Endothelial cell of umbilical vein (primary cell): ENCODE measurements around the gene SESN1. TPM values are rescaled to one million over a fixed set of nuclear protein-coding genes. Genes with fewer than 3 reads are reported as not detected.
"Not testable (repeated sequence)": the region's sequence is repeated elsewhere in the genome, so short reads cannot be mapped to it uniquely, and the experiment has no call there.

ENCODE experiments used
- BruUV-seq: library from RNA; stranded (reverse); fragments of 400-500 nt; replicated peaks from 2 replicates; lab custom pipeline; 2021; lab: Mats Ljungman, UMichigan
- CTCF ChIA-PET: fragments of 300-600, 350-600 bp; sonication (Branson Sonifier 250); formaldehyde crosslinking; loops from one replicate; lab custom pipeline; 2021; ENCODE audit warnings: antibody characterized with exemption, inconsistent platforms; lab: Charles Lee
- POLR2A ChIA-PET: fragments of 300-600, 350-600 bp; sonication (Branson Sonifier 250); formaldehyde crosslinking; loops from one replicate; lab custom pipeline; 2021; ENCODE audit warnings: antibody characterized with exemption, inconsistent platforms; lab: Charles Lee
- DNase-seq: peaks from one replicate; pipeline ENCODE4 v3.0.0-alpha.2; 2011; ENCODE audit warnings: low read depth, low spot score
- FAIRE-seq: peaks from 2 replicates; lab custom pipeline; 2011; peaks lifted over from hg19 to GRCh38; lab: Jason Lieb, UNC
- H2AFZ ChIP-seq: 2 replicates; pipeline ENCODE4 v1.6.0; 2012; ENCODE audit warnings: low read depth, low read length, control low read depth, inconsistent platforms
- H3K27ac ChIP-seq: 2 replicates; pipeline ENCODE4 v1.5.1; 2011; ENCODE audit warnings: low read depth, mild to moderate bottlenecking, control low read depth, low read length, moderate library complexity; ENCODE audit not compliant: insufficient read depth
- H3K27me3 ChIP-seq, 2 experiments: 2 replicates each; pipeline versions ENCODE4 v1.6.0 to v1.6.1; 2011; ENCODE audit warnings: low read length in 2 of 2, mixed read lengths in 1 of 2; ENCODE audit not compliant: control insufficient read depth in 2 of 2, insufficient read depth in 2 of 2
- H3K36me3 ChIP-seq, 2 experiments: 2 replicates in 1 of 2; 3 replicates in 1 of 2; pipeline ENCODE4 v1.5.1; 2011; ENCODE audit warnings: low read length in 2 of 2, mild to moderate bottlenecking in 1 of 2, moderate library complexity in 1 of 2; ENCODE audit not compliant: control insufficient read depth in 2 of 2, insufficient read depth in 2 of 2; ENCODE audit errors: extremely low read depth in 1 of 2
- H3K4me1 ChIP-seq: 3 replicates; pipeline ENCODE4 v1.5.1; 2011; ENCODE audit warnings: mild to moderate bottlenecking, low read length; ENCODE audit not compliant: control insufficient read depth, insufficient read depth; ENCODE audit errors: extremely low read depth
- H3K4me2 ChIP-seq: 2 replicates; pipeline ENCODE4 v1.6.1; 2011; ENCODE audit warnings: low read length, control low read depth, mixed read lengths; ENCODE audit not compliant: insufficient read depth
- H3K4me3 ChIP-seq, 3 experiments: fragments of 200-600 bp in 1 of 3; sonication (generic), shearing (Covaris generic) in 1 of 3; replicated peaks in 1 of 3; 2 replicates each; pipeline ENCODE4 v1.5.1; 2011 to 2016; ENCODE audit warnings: control low read depth in 3 of 3, low read length in 3 of 3, mild to moderate bottlenecking in 2 of 3, inconsistent platforms in 1 of 3, low read depth in 1 of 3, moderate library complexity in 1 of 3; ENCODE audit not compliant: insufficient read depth in 1 of 3
- H3K79me2 ChIP-seq: 2 replicates; pipeline ENCODE4 v1.6.0; 2012; ENCODE audit warnings: low read length, inconsistent platforms; ENCODE audit not compliant: control insufficient read depth, insufficient read depth
- H3K9ac ChIP-seq: replicated peaks from 2 replicates; pipeline ENCODE3; 2011; ENCODE audit warnings: low read length, control low read depth; ENCODE audit not compliant: insufficient read depth; ENCODE audit errors: extremely low read depth
- H3K9me1 ChIP-seq: replicated peaks from 3 replicates; pipeline ENCODE4 v1.6.0; 2011; ENCODE audit warnings: mild to moderate bottlenecking, low read length; ENCODE audit not compliant: control insufficient read depth, insufficient read depth; ENCODE audit errors: extremely low read depth
- H3K9me3 ChIP-seq: replicated peaks from 2 replicates; pipeline ENCODE4 v1.5.1; 2012; ENCODE audit warnings: low read length, inconsistent platforms; ENCODE audit not compliant: control insufficient read depth, insufficient read depth
- H4K20me1 ChIP-seq: replicated peaks from 2 replicates; pipeline ENCODE3; 2011; ENCODE audit warnings: mild to moderate bottlenecking, low read length; ENCODE audit not compliant: control insufficient read depth, insufficient read depth; ENCODE audit errors: extremely low read depth
- GATA2 ChIP-seq: IDR thresholded peaks from 2 replicates; pipeline ENCODE4 v1.7.0; 2011; ENCODE audit warnings: low read depth, mild to moderate bottlenecking, moderate library complexity, mixed read lengths, low read length; ENCODE audit not compliant: insufficient read length, insufficient read depth
- POLR2A ChIP-seq: IDR thresholded peaks from 2 replicates; pipeline ENCODE4 v1.6.1; 2012; ENCODE audit warnings: low read depth, mild to moderate bottlenecking, control low read depth, low read length
- dilution Hi-C: fragments of 300-500 bp; cut with MboI; formaldehyde crosslinking; loops from one replicate; pipeline ENCODE4 v1.15.0; 2019; ENCODE audit warnings: low sequenced_read_pairs; ENCODE audit not compliant: extremely low pct_ligation_motif_present
- intact Hi-C: fragments of 100-400 bp; cut with micrococcal nuclease; formaldehyde crosslinking; loops from one replicate; pipeline ENCODE4 v1.10.0; 2022
- polyA plus RNA-seq, 4 experiments: library from polyadenylated mRNA; depleted of rRNA in 3 of 4; stranded (reverse) in 3 of 4; unstranded in 1 of 4; fragments of >200 nt; gene quantifications; 2 replicates each; pipeline versions ENCODE4 v1.2.1 to v1.2.3, GENCODE V29; 2011 to 2012; ENCODE audit warnings: missing spikeins in 1 of 4
- total RNA-seq: library from RNA; stranded (reverse); gene quantifications from 2 replicates; pipeline ENCODE4 v1.2.3, GENCODE V29; 2021
- TF ChIP-seq, protein P1 (sequence below), 2 donors: IDR thresholded peaks; 1 replicate in 1 of 2; 2 replicates in 1 of 2; pipeline ENCODE4 v1.5.1; 2011; ENCODE audit warnings: low read length in 2 of 2, mild to moderate bottlenecking in 2 of 2, moderate library complexity in 2 of 2, control low read depth in 1 of 2, inconsistent platforms in 1 of 2, low read depth in 1 of 2; ENCODE audit not compliant: insufficient read depth in 1 of 2; ENCODE audit errors: extremely low read depth in 1 of 2

SESN1 gene
- total and polyA plus RNA-seq, 2 donors (not counting 3 experiments of a cell fraction or from before 2014, with no cell fraction given), result 7.1 to 15.6 TPM

GRCh38 chr6:109087661-109088264 is 6.9 kb downstream of the SESN1 start:
- DNase-seq (no peak), FAIRE-seq (no peak)
- POLR2A ChIA-PET, result no interaction called here
- dilution Hi-C loops, result no loop called here
- intact Hi-C loops, result no loop called here
- Histone ChIP-seq H3K4me3 (no peak overlapping the region), H3K9me1 (no peaks in the 10 kb centered on the region), H3K9me3 (no peaks in the 10 kb centered on the region), H2AFZ (no peak overlapping the region), H3K27me3 (no peaks in the 10 kb centered on the region), H3K4me2 (no peak overlapping the region), H4K20me1 (no peaks in the 10 kb centered on the region), H3K27ac (no peak overlapping the region), H3K9ac (no peak overlapping the region), H3K79me2 (peaks cover 10% of the 10 kb centered on the region), H3K36me3 (no peaks in the 10 kb centered on the region), H3K4me1 (peaks cover 10% of the 10 kb centered on the region)
- BruUV-seq, result no TSS peak
- TF ChIP-seq GATA2 (no peak), POLR2A (no peak)
- TF ChIP-seq, protein P1, sequence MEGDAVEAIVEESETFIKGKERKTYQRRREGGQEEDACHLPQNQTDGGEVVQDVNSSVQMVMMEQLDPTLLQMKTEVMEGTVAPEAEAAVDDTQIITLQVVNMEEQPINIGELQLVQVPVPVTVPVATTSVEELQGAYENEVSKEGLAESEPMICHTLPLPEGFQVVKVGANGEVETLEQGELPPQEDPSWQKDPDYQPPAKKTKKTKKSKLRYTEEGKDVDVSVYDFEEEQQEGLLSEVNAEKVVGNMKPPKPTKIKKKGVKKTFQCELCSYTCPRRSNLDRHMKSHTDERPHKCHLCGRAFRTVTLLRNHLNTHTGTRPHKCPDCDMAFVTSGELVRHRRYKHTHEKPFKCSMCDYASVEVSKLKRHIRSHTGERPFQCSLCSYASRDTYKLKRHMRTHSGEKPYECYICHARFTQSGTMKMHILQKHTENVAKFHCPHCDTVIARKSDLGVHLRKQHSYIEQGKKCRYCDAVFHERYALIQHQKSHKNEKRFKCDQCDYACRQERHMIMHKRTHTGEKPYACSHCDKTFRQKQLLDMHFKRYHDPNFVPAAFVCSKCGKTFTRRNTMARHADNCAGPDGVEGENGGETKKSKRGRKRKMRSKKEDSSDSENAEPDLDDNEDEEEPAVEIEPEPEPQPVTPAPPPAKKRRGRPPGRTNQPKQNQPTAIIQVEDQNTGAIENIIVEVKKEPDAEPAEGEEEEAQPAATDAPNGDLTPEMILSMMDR (IDR thresholded peaks at IDR 0.05; ENCODE audit: extremely low read depth in 1 of 2, insufficient read depth in 1 of 2, low read depth in 1 of 2, low read length in 2 of 2), result no peak
- CTCF ChIA-PET, result no interaction called here

- H4K20me1 ChIP-seq, H3K4me2 ChIP-seq, FAIRE-seq, H3K9me1 ChIP-seq, H3K9ac ChIP-seq, intact Hi-C loops, H2AFZ ChIP-seq, H3K27me3 ChIP-seq, BruUV-seq, H3K27ac ChIP-seq, H3K36me3 ChIP-seq, H3K4me3 ChIP-seq, H3K79me2 ChIP-seq, POLR2A ChIA-PET, dilution Hi-C loops, H3K4me1 ChIP-seq, DNase-seq, H3K9me3 ChIP-seq: not testable (repeated sequence)
- CTCF ChIA-PET, result interaction anchor here (0.7 kb wide), 1 partner anchor 542 kb away, joined by 3 read pairs; no protein-coding TSS in a partner anchor
Measured at GRCh38 chr6:109084146-109084545, 10.5 kb downstream of the SESN1 start.
